ENCODE data around the gene FAM135A. TPM values are rescaled to one million over a fixed set of nuclear protein-coding genes. Genes with fewer than 3 reads are reported as not detected.
"Not testable (repeated sequence)": the region's sequence is repeated elsewhere in the genome, so short reads cannot be mapped to it uniquely, and the experiment has no call there.

Gene FAM135A
- total and polyA plus RNA-seq, 2 experiments from 2014 or later, result 11.5 to 27.1 TPM

GRCh38 chr6:70456735-70457134 is 43.4 kb downstream of the FAM135A start:
- Histone ChIP-seq H3K27ac (peak overlapping the region; percentile 14), H3K27me3 (no peaks in the 10 kb centered on the region), H3K9me3 (ENCODE audit: low read depth) (no peaks in the 10 kb centered on the region), H3K4me3 (no peak overlapping the region), H3K4me1 (ENCODE audit: low read depth) (no peaks in the 10 kb centered on the region), H3K36me3 (peaks cover 10% of the 10 kb centered on the region)
- TF ChIP-seq CTCF (IDR thresholded peaks at IDR 0.05; ENCODE audit: low read depth, low read length), result no peak
- no peak for DNase-seq (ENCODE audit: low read depth in 1 of 2, low spot score in 1 of 2)

GRCh38 chr6:70459235-70459634 is 45.9 kb downstream of the FAM135A start:
- Histone ChIP-seq H3K4me1 (ENCODE audit: low read depth) (no peaks in the 10 kb centered on the region), H3K4me3 (no peak overlapping the region), H3K27ac (no peak overlapping the region), H3K9me3 (ENCODE audit: low read depth) (no peaks in the 10 kb centered on the region), H3K36me3 (no peaks in the 10 kb centered on the region), H3K27me3 (no peaks in the 10 kb centered on the region)
- TF ChIP-seq CTCF (IDR thresholded peaks at IDR 0.05; ENCODE audit: low read depth, low read length), result no peak
- no peak for DNase-seq (ENCODE audit: low read depth in 1 of 2, low spot score in 1 of 2)

GRCh38 chr6:70459699-70460098 is 46.4 kb downstream of the FAM135A start:
- not testable (repeated sequence) for H3K36me3 ChIP-seq; H3K4me1 ChIP-seq (ENCODE audit: low read depth); H3K9me3 ChIP-seq (ENCODE audit: low read depth); H3K27ac ChIP-seq; H3K4me3 ChIP-seq; DNase-seq (ENCODE audit: low read depth in 1 of 2, low spot score in 1 of 2); H3K27me3 ChIP-seq

GRCh38 chr6:70470016-70470415 is 56.7 kb downstream of the FAM135A start:
- no peak overlapping the region for H3K4me3 ChIP-seq
- no peaks in the 10 kb centered on the region for H3K36me3 ChIP-seq
- TF ChIP-seq CTCF (IDR thresholded peaks at IDR 0.05; ENCODE audit: low read depth, low read length), result no peak
- H3K27ac ChIP-seq, result no peak overlapping the region
- no peak for DNase-seq (ENCODE audit: low read depth in 1 of 2, low spot score in 1 of 2)
- no peaks in the 10 kb centered on the region for H3K9me3 ChIP-seq (ENCODE audit: low read depth)
- no peaks in the 10 kb centered on the region for H3K4me1 ChIP-seq (ENCODE audit: low read depth)
- H3K27me3 ChIP-seq, result no peaks in the 10 kb centered on the region

GRCh38 chr6:70470510-70470909 is 57.2 kb downstream of the FAM135A start:
- H3K27ac ChIP-seq; DNase-seq (ENCODE audit: low read depth in 1 of 2, low spot score in 1 of 2); H3K4me1 ChIP-seq (ENCODE audit: low read depth); H3K4me3 ChIP-seq; H3K9me3 ChIP-seq (ENCODE audit: low read depth); H3K27me3 ChIP-seq; H3K36me3 ChIP-seq: not testable (repeated sequence)

GRCh38 chr6:70474751-70475150 is 61.4 kb downstream of the FAM135A start:
- no peak for TF ChIP-seq CTCF (IDR thresholded peaks at IDR 0.05; ENCODE audit: low read depth, low read length)
- Histone ChIP-seq H3K4me3 (no peak overlapping the region), H3K27me3 (no peaks in the 10 kb centered on the region), H3K9me3 (ENCODE audit: low read depth) (no peaks in the 10 kb centered on the region), H3K4me1 (ENCODE audit: low read depth) (no peaks in the 10 kb centered on the region), H3K27ac (no peak overlapping the region), H3K36me3 (peaks cover 14% of the 10 kb centered on the region)
- DNase-seq (ENCODE audit: low read depth in 1 of 2, low spot score in 1 of 2), result no peak

- DNase-seq (ENCODE audit: low read depth in 1 of 2, low spot score in 1 of 2), result peak; percentile 25 to 71
- peak overlapping the region; percentile 18 for H3K27ac ChIP-seq
- no peaks in the 10 kb centered on the region for H3K4me1 ChIP-seq (ENCODE audit: low read depth)
- no peaks in the 10 kb centered on the region for H3K27me3 ChIP-seq
- H3K9me3 ChIP-seq (ENCODE audit: low read depth), result no peaks in the 10 kb centered on the region
- TF ChIP-seq CTCF (IDR thresholded peaks at IDR 0.05; ENCODE audit: low read depth, low read length), result no peak
- peaks cover 14% of the 10 kb centered on the region for H3K36me3 ChIP-seq
- H3K4me3 ChIP-seq, result no peak overlapping the region
Measured at GRCh38 chr6:70479236-70479635, 65.9 kb downstream of the FAM135A start.

GRCh38 chr6:70486638-70487037 is 73.3 kb downstream of the FAM135A start:
- not testable (repeated sequence) for H3K4me3 ChIP-seq; H3K9me3 ChIP-seq (ENCODE audit: low read depth); H3K4me1 ChIP-seq (ENCODE audit: low read depth); DNase-seq (ENCODE audit: low read depth in 1 of 2, low spot score in 1 of 2); H3K36me3 ChIP-seq; H3K27ac ChIP-seq; H3K27me3 ChIP-seq
